ENCODE measurements around the gene NRIP3.
"Not testable (repeated sequence)": the region's sequence is repeated elsewhere in the genome, so short reads cannot be mapped to it uniquely, and the experiment has no call there.

Gene NRIP3

GRCh38 chr11:9015677-9016076 lies 11.9 kb upstream of the NRIP3 start:
- peak; percentile 47 for DNase-seq

- no peak for DNase-seq
Observed at GRCh38 chr11:9014826-9015225, 11.0 kb upstream of the NRIP3 start.

GRCh38 chr11:9013373-9013772 lies 9.6 kb upstream of the NRIP3 start:
- DNase-seq, result no peak

GRCh38 chr11:9009538-9009937 lies 5.7 kb upstream of the NRIP3 start:
- not testable (repeated sequence) for DNase-seq

GRCh38 chr11:9008661-9009060 lies 4.9 kb upstream of the NRIP3 start:
- DNase-seq, result no peak

- no peak for DNase-seq
Observed at GRCh38 chr11:9008011-9008550, 4.3 kb upstream of the NRIP3 start.

- DNase-seq, result no peak
Observed at GRCh38 chr11:9005087-9005486, 1.3 kb upstream of the NRIP3 start.

GRCh38 chr11:9004183-9004926 lies 554 bp upstream of the NRIP3 start:
- DNase-seq, result no peak

GRCh38 chr11:9002920-9003572 lies 755 bp downstream of the NRIP3 start:
- no peak for DNase-seq

- DNase-seq, result peak; percentile 80
Observed at GRCh38 chr11:9001736-9002135, 2.1 kb downstream of the NRIP3 start.

GRCh38 chr11:8998017-8998416 lies 5.8 kb downstream of the NRIP3 start:
- no peak for DNase-seq

GRCh38 chr11:8997451-8997850 lies 6.3 kb downstream of the NRIP3 start:
- DNase-seq, result no peak

- DNase-seq, result no peak
Observed at GRCh38 chr11:8989453-8989852, 14.3 kb downstream of the NRIP3 start.

- no peak for DNase-seq
Observed at GRCh38 chr11:8988329-8989234, 15.2 kb downstream of the NRIP3 start.

GRCh38 chr11:8987446-8987845 lies 16.4 kb downstream of the NRIP3 start:
- DNase-seq, result no peak

GRCh38 chr11:8986772-8987171 lies 17.0 kb downstream of the NRIP3 start:
- DNase-seq, result not testable (repeated sequence)

- no peak for DNase-seq
Observed at GRCh38 chr11:8985462-8985861, 18.3 kb downstream of the NRIP3 start.

- DNase-seq, result no peak
Observed at GRCh38 chr11:8983552-8983951, 20.2 kb downstream of the NRIP3 start.

GRCh38 chr11:8980485-8980884 lies 23.3 kb downstream of the NRIP3 start:
- DNase-seq, result no peak

- not testable (repeated sequence) for DNase-seq
Observed at GRCh38 chr11:8979365-8979764, 24.4 kb downstream of the NRIP3 start.

GRCh38 chr11:8973121-8973520 lies 30.7 kb downstream of the NRIP3 start:
- DNase-seq, result no peak

GRCh38 chr11:8971924-8972316 lies 31.9 kb downstream of the NRIP3 start:
- no peak for DNase-seq

- DNase-seq, result no peak
Observed at GRCh38 chr11:8971196-8971923, 32.4 kb downstream of the NRIP3 start.
